NCI-H69 (cell line): ENCODE measurements around the gene MYO18B.

Experiments
- DNase-seq: peaks from one replicate; lab custom pipeline; 2025; lab: John Stamatoyannopoulos, UW

The MYO18B gene

DNA sequence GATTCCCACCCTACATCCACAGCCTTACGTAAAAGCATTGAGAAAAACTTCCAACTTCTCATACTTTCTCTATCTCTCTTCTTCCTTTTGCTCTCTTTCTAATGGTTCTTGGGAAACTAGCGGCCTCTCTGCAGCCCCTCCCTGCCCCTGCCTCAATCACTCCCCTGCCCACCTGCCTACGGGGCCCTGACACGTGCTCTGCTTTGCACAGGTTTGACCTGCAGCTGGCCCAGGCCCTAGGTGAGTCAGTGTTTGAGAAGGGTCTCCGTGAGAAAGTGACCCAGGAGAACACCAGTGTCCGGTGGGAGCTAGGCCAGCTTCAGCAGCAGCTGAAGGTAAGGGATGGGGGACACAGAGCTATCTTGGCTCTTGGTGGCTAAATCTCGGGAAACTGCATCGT, 160.4 kb downstream of the MYO18B start:
- DNase-seq = no peak

DNA sequence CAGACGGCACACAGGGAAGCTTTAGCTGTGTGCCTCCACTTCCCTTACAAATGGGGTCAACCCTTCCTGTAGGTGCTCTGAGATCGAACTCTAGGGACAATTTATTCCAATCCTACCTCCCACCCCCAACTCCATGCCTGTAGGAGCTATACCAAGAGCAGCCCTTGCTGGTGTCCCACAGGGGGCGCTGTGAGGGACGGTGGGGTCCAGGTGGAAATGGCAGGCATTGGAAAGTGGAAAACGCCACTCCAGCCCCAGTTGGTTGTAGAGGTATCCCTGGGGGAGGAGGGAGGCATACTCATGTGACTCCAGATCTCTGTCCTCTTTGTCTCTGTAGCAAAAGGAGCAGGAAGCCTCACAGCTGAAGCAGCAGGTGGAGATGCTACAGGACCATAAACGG, 161.3 kb downstream of the MYO18B start:
- peak; percentile 63 for DNase-seq

DNA sequence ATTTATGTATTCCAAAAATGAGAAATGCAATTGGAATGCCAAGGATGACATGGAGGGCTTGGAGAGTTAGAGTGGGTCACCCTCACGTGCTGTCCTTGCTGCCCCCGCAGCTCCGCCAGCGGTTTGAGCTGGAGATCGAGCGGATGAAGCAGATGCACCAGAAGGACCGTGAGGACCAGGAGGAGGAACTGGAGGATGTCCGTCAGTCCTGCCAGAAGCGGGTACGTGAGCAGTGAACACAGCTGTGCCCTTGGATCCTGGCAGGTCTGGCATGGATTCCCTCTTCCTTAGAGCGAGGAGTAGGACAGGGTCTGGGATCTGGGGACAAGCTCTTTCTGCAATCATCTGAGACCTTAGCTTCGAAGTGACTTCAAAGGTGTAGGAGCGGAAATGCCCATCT, 166.2 kb downstream of the MYO18B start:
- DNase-seq = no peak

DNA sequence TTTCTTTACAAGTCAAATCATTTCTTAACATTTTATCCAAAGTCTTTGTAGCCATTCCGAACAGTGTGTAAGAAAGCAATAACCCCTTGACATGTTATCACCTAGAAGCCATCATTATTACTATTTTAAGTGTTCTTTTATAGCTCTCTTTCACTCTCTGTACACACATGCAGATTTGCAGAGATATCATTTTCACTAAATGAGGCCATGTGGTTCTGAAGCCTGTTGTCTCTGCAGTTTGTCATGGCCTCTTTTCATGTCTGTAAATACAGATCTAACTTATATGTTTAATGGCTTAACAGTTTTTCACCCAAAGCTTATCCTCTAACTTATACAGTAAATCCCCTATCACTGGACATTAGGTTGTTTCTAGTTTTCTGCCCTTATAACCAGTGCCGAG, 166.8 kb downstream of the MYO18B start:
- peak; percentile 12 for DNase-seq

DNA sequence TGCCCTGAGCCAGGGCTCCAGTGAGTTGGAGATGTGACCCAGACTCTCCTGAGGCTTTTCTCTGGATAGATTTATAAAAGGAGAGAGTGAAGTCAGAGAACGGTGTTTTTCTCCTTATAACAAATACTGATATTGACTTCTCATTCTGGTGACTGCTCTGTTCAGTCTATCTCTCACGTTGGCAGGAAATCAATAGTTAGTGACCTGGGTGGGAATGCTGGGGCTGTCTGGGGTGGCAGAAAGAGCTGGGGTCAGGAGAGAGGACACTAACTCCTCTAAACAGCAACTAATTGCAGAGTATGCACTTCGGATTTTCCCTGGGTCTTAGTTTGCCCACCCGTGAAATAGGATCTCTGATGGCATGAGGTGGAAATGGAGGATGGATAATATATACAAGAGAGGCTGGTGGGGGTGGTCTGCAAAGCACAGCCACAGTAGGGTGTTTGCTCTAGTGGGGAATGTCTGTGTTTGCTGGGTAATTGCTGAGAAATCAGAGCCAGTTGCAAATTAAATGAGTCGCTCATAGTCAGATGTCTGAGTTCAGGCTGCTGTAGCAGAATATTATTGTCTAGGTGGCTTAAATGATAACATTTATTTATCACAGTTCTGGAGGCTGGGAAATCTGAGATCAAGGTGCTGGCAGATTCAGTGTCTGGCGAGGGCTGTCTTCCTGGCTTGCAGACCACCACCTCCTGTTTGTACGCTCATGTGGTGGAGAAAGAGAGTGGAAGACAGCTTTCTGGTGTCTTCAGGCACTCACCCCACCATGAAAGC, 167.8 kb downstream of the MYO18B start:
- DNase-seq = no peak

DNA sequence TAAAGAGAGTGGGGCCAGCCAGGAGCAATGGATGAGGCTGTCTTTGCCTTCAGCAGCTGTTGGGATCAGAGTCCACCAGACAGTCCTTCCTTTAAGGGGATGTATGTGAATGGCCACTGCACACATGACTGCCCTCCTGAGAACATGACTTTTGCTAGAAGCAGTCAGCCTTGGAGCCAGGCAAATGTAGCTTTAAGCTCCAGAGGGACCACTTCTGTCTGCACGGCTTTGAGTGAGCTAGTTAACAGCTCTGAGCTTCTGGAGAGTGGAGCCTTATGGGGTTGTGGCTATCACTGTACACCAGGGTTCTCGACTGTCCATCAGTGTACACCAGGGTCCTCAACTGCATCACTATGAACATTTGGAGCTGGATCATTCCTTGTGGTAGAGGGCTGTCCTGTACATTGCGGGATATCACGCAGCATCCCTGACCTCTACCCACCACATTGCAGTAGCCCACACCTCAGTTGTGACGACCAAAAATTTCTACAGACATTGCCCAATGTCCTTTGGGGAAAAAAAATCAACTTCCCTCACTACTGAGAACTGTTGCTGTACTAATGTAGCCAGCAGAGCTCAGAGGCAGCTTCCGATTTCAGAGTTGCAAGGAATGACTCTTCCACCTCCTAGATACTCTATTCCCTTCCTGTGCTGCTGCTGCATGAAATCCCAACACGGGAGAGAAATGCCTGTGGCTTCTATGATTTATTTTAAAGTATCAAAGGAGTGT, 169.4 kb downstream of the MYO18B start:
- no peak for DNase-seq

DNA sequence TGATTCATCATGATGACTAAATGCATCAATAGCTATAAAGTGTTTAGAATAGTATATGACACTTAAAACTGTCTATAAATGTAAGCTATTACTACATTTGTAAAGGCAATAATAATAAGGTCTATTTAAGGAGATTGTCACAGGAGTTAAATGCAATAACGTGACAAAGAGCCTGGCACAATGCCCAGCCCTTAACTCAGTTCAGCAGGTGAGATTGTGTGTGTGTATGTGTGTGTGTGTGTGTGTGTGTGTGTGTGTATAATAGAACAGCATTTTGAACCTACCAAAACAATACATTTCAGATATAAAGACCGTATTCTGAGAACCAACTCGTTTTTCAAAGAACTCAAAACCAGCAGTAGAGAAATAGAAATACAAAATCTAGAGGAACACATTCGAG, 177.5 kb downstream of the MYO18B start:
- DNase-seq = peak; percentile 86

DNA sequence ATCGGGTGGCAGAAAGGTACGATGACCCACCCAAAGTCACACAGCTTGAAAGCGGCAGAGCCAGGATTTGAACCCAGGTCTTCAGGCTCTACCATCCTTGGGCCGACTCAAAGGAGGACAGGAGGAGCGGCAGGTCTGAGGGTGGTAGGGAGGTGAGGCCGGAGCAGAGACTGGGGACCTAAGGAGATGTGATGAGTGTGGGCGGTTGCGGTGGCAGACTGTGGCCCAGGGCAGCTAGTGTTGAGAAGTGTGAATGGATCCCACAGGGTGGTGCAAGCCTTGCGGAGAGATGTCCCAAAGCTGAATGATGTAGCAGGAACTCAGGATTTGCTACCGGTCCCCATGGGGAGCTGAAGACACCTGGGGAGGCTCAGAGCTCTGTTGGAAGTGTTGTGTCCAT, 180.2 kb downstream of the MYO18B start:
- DNase-seq = no peak

DNA sequence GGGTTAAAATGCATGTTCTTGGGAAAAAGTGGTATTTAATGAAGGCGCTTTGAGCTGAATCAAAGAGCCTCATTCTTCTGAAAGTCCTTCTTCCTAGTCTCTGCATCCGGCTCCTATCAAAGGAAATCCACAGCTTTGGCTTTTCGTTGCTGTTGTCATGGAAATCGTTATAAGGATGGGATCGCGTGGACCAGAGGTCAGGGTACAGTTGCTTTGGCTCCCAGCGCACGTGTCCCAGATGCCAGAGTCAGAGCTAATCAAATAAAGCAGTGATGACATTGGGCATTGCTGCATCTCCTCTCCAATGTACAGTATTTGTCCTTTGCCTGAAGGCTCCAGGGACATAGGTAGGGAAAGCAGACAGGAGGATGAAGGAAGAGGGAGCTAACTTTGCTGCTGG, 181.9 kb downstream of the MYO18B start:
- DNase-seq = no peak

DNA sequence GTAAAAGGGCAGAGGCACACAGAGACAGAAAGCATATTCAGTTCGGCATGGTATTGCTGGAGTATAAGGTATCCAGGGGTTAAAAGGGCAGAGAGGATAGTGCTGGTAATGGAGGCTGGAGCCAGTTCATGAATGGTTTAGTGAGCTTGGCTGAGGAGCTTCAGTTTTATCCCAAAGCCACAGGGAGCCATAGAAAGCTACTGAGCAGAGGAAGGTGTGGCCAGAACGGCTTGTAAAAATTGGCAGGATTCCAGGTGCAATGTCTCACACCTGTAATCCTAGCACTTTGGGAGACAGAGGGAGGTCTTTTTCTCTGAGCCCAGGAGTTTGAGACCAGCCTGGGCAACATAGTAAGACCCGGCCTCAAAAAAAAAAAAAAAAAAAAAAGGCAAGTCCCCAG, 186.1 kb downstream of the MYO18B start:
- DNase-seq = peak; percentile 92

DNA sequence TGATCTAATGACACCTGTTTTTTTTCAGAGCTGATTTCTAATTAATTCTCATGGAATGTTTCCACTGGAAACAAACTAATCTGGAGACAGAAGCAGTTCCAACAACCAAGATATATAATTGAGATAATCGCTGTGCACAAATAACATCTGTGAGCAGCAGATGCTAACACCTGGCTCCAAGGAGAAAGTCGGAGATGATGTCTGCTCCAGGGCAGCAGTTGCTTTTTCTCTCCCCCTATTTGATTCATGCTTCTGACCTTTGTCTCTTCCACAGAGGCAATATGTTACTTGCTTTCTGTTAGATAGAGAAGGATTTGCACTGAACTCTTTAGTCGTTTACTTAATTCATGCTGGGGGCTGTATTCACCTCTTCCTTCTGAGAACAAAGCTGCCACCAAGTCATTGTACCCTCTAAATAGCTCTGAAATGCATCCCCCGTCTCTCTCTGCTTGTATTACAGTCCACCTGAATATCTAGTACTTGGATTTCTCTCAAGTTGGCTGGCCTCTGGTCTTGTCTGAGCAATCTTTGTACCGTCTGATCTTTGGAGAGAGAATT, 187.4 kb downstream of the MYO18B start:
- DNase-seq = peak; percentile 93

DNA sequence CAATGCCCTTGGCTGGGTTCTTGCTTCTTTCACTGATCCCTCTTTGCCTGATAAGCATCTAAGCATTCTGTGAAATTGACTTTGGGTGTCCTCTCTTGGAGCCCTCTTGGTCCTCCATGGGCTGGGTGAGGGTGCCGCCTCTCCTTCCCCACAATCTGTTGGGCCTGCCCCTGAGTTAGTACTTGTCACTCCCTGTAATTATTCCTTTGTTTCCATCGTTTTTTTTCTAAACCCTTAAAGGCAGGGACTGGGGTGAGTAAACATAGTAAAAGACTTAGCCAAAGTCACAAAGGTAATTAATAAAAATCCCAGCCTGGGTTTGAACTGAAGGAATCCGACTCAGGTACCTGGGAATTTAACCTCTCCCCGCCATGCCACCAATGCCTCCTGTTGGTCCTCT, 188.1 kb downstream of the MYO18B start:
- peak; percentile 97 for DNase-seq

DNA sequence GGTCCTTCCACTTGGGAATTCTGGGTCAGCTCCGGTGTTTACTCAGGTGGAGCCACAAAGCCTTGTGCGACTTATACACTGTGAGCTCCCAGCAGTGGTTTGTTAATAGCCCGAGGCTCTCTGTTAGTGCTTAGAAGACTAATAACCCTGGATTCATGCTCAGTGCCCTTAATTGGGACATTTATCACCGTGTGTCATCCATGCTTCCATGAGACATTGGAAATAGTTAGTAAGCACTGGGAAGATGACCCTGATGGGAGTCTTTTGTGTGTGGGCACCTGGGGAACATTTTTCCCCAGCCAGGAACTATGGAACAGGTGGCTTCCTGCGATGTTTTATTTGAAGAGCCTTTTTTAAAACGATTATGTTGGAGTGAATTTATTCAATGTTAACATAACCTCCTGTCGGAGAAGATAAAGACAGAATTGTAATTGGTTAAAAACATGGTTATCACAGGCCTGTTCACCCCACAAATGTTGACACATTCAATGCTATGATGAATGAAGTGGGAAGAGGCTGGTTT, 188.9 kb downstream of the MYO18B start:
- DNase-seq = peak; percentile 100

DNA sequence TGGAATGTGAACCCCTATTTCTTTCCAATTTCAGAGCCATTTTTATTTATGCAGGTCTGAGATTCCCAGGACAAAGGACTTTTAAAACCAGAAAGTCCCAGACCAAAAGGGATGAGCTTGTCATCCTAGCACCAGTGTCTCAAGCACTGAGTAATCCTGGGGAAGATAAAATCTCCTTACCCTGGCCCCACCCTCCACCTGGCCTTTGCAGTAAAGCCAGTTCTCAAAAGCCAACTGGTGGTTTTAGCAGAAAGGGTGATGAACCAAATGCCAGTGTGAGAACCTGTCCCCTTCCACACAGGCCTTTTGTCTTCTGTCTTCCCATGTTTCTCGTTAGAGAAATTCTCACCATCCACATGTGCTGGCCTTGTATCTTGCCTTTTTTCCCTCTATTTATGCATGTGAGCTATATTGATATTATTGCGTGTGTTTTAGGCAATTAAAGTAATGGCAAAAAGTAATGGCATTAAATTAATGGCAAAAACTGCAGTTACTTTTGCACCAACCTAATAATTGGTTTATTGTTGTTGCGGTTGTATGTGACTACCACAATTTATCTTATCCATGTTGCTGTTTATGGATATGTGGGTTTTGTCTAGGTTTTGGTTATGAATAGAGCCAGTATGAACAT, 191.3 kb downstream of the MYO18B start:
- no peak for DNase-seq

DNA sequence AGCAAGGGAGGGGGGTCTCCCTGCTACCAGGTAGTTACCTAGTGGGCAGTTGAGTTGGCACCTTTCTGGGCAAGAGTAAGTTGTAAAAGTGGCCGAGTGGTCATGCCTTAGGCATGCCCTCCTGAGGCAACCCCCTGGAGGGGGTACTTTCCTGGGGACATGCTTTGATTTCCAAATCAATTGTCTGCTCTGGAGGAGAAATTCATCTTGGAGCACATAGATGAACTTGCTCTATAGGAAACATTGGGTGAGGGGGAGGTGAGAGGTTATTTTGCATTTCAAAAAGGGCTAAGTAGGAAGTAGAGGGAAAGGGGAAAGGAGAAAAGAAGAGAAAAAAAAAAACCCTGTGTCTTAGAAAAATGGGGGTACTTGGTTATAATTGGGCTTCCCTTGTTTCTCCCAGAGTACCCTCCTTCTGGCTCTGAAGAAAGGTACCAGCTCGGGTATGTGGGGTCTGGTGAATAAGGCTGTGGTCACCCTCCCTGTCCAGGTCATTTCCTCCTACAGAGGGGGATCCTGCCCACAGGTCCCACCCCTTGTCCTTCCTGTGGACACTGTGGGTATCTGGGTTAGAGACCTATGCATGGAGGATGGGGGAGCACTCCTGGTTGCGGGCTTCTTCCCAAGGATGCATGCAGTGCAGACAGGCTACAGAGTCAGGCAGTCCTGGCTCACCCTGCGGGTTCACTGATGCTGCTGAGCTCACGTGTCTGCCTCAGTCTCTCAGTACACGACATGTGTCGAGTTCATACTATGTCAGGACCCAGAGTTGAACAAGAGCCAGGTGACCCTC, 193.5 kb downstream of the MYO18B start:
- DNase-seq = no peak

DNA sequence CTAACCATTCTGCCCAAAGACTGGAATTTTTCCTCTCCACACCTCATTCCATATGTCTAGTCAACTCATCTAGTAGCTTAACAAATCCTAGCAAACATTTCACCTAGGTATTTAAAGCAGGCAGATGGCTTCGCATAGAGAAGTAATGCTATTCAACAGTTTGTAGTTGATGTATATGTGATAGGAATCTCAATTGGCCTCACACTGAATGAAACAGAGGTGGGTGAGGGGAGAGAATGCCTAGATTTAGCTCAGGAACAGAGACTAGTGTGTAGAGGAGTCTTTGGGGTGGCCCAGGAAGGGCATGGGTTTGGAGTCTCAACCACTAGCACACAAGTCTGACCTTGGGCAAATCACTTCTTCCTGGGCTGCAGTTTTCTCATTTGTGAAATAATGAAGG, 196.2 kb downstream of the MYO18B start:
- no peak for DNase-seq

DNA sequence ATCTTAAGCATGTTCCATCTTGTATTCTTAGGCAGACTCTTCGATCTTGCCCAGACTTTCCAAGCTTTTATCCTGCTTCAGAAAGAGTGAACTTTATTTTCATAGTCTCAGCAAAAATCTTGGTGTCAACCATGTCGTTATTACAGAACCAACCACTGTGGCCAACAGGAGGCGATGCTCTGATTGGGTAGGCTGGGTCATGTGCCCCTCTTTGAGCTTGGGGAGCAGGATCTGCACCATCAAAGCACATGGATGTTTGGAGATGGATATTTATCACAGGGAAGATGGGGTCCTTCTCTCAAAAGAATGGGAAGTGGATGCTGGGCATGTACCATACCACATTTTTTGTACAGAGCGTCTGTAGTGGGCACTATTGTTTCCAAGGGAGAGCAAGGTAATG, 197.4 kb downstream of the MYO18B start:
- DNase-seq = no peak

DNA sequence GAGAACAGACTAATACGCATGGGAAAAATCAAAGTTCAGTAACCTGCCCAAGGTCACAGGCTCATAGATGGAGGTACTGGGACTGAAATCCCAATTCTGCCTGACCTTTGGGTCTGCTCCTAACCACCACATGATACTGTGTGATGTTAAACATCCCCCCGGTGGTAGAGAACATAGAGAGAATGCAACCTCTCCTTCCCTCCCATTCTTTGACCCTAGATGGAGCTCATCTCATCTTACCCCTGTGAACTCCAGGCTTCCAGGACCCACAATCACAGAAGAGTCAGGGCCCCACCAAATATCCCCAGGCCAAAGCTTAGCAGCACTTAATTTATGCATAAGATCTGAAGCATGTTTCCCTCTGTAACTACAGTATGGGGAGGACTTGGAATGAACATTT, 198.5 kb downstream of the MYO18B start:
- peak; percentile 22 for DNase-seq

DNA sequence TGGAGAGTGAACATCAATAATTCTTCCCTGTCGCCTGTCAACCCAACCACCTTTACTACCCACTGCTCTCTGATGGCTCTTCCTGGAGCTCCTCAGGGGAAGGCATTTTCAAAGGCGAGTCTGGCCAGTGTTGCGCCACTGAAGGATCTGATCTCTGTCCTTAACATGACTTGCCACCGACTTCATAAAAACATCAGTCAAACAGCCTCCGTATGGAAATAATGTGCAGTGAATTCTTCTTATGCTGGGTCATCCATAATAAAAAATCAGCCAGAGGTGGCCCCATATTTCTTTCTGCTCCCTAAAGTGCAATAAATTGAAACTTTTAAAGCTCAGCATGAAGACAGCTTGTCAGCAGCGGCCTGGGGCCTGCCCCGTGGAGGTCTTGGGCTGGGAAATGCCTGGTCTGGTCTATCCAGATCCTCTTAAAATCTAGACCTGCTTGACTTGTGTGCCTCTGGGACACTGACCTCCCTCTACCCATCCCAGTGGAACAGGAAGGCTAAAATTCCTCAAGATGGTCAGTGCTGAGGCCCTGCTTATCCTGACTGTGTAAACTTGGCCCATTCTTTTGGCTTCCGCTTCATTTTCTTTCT, 199.5 kb downstream of the MYO18B start:
- DNase-seq = no peak

DNA sequence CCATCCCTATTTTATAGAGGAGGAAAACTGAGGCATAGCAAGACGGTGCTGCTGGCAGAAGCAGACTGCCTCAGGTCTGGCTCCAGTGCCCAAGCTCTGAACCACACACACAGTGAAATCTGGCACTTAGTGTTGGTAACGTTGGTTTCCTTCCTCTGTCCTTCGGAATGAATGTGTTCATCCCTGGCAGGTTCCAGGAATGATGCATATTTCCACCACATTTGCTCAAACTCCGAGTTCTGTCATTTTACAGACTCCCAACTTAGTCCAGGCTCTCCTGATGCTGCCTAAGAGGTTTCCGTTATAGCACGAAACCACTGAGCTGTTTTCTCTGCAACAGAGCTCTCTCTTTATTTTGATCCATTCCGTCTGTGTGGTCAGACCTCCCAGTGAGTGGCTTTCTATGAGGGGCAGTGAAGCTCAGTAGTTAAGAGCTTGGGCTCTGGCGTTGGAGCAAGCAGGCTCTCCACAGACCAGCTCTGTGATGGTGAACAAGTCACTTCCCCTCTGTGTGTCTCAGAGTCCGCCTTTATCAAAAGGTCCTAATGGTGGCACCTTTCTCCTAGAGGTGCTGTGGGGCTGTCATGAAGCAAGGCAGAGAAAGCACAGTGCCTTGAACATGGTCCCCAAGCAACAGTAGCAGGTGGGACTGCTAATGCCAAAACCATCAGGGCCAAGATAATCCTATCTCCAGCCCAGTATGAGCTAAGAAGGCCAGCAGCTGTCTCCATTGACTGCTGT, 200.3 kb downstream of the MYO18B start:
- DNase-seq = peak; percentile 90
